Mucosa of gallbladder (tissue), 1 donor: ENCODE measurements around the gene SRPK1. TPM values are rescaled to one million over a fixed set of nuclear protein-coding genes. Genes with fewer than 3 reads are reported as not detected.

Experiments
- DNase-seq: peaks from one replicate; pipeline ENCODE4 v3.0.0-alpha.2; 2020; ENCODE audit warnings: low spot score
- total RNA-seq: library from RNA; stranded (reverse); gene quantifications from one replicate; pipeline ENCODE4 v1.2.1, GENCODE V29; 2021
- donor health status: DM: no; HTN: no; CAD: no.

SRPK1 gene
- total RNA-seq, 1 donor from 2014 or later, result 39.9 TPM

DNA sequence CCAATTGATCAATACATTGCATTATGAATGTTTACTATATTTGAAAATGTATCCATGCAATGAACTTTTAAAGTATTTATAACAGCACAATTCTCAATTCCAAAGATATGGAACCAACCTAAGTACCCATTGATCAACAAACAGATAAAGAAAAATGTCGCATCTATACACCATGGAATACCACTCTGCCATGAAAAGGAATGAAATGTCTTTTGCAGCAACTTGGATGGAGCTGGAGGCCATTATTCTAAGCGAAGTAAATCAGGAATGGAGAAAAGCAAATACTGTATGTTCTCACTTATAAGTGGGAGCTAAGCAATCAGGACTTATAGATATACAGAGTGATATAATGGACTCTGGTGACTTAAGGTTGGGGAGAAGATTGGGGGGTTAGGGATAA lies 22.9 kb downstream of the SRPK1 start:
- no peak for DNase-seq

DNA sequence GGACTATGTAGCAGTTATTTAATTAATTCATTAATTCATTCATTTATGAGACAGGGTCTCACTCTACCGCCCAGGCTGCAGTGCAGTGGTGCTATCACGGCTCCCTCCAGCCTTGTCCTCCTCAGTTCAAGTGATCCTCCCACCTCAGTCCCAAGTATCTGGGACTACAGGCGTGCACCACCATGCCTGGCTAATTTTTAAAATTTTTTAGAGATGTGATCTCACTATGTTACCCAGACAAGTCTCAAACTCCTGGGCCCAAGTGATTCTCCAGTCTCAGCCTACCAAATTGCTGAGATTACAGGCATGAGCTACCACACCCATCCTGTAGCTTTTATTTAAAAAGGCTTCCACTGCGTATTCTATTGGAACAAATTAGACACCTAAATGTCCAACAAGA lies 23.4 kb downstream of the SRPK1 start:
- no peak for DNase-seq

DNA sequence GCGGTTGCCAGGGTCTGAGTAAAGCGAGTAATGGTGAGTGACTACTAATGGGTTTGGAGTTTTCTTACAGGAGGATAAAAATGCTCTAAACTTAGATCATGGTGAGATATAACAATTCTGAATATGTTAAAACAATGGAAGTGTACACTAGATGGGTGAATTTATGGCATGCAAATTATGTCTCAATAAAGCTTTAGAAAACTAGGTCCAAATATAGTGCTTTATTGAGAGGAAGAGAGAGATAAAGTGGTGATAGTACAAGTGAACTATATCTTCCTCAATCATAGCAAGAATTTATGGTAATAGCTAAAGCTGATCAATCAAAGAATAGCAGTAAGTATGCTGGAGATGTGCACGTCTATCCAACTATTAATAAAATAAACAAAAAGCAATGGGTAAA lies 23.9 kb downstream of the SRPK1 start:
- no peak for DNase-seq

DNA sequence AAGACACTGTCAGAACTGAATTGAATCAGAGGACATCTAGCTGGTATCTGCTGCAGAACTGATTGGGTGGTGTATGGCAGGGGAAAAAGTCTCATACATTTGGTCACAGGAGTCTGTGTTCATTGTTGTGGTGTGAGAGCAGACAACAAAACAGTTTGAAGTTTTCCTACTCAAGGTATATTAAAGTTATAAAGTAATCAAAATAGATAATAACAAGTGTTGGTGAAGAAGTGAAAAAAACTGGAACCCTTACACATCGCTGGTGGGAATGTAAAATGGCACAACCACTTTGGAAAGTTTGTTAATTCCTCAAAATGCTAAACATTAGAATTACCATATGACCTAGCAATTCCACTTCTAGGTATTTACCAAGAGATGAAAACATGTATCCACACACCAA lies 24.7 kb downstream of the SRPK1 start:
- no peak for DNase-seq

DNA sequence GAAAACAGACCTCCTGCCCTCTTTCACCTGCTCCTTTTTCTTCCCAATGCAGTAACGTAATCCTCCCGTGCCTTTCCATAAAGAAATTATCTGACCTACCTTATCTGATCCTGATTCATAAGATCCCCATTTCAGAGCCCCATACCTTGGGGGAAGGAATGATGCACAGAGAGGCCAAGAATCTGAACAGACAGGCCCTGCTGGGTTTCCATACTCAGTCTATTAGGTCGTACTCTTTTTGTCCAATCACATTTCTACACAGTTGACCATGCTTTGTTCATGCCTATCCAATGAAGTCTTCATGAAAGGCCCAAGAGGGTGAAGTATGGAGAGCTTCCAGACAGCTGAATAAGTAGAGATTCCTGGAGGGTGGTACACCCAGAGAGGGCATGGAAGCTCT lies 25.3 kb downstream of the SRPK1 start:
- DNase-seq, result no peak

GRCh38 chr6:35894776-35895175 lies 26.1 kb downstream of the SRPK1 start:
- no peak for DNase-seq

DNA sequence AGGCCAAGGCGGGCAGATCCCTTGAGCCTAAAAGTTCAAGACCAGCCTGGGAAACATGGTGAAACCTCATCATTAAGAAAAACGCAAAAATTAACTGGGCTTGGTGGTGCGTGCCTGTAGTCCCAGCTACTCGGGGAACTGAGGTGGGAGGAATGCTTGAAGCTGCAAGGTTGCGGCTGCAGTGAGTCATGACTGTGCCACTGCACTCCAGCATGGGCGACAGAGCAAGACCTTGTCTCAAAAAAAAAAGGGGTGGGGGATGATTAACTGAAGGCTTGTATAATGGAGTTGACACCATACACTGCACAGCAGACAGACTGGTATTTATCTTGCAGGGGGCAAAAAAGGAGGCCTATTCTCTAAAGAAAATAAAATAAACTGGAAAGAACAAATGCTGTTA lies 27.7 kb downstream of the SRPK1 start:
- no peak for DNase-seq

- no peak for DNase-seq
Observed at GRCh38 chr6:35892482-35892881, 28.4 kb downstream of the SRPK1 start.

DNA sequence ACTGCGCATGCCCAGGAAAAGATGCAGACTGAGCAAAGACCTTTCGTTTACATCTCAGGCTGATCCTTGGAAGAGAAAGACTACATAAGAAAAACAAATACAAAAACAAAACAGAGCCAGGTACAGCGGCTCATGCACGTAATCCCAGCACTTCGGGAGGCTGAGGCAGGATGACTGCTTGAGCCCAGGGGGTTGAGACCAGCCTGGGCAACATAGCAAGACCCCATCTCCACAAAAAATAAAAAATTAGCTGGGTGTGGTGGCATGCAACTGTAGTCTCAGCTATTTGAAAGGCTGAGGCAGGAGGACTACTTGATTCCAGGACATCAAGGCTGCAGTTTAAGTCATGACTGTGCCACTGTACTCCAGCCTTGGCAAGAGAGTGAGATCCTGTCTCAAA lies 41.7 kb downstream of the SRPK1 start:
- DNase-seq, result no peak

GRCh38 chr6:35876902-35877301 lies 44.0 kb downstream of the SRPK1 start:
- DNase-seq, result no peak

- no peak for DNase-seq
Observed at GRCh38 chr6:35874730-35875129, 46.2 kb downstream of the SRPK1 start.

GRCh38 chr6:35859367-35859766 lies 61.5 kb downstream of the SRPK1 start:
- DNase-seq, result no peak

GRCh38 chr6:35857853-35858252 lies 63.0 kb downstream of the SRPK1 start:
- no peak for DNase-seq

DNA sequence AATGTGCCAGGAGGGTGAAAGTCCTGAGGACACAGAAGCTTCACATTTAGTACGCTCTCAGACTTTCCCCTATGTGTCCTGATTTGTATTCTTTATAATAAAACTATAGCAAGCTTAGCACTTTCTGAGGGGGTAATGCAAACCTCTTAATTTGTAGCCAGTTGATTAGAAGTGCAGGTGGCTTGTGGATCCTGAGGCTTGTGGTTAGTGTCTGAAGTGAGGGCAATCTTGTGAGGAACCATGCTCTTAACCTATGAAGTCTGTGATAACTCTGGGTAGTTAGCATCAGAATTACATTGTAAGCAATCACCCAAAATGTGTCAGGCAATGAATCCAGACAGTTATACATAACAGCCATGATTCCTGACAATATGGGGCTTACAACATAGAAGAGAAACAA lies 64.6 kb downstream of the SRPK1 start:
- DNase-seq, result no peak

GRCh38 chr6:35852994-35853393 lies 67.9 kb downstream of the SRPK1 start:
- DNase-seq, result no peak

DNA sequence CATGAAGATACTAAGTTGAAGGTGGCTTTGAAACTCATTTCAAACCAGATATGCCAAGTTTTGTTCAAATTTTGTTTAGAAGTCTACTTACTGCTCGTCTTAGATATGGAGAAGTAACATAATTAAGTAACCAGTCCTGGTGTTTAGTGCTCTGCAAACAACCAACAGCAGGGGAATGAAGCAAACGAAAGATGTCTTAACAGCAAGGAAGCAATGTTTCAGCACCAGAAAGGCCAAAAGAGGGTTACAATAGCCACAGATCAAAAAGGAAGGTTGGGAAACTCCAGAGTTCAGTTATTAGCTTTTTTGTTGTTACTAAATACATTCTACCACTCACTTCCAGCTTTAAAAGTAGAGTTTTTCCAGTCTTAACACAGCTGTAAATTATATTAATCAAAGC lies 70.7 kb downstream of the SRPK1 start:
- DNase-seq, result no peak

- no peak for DNase-seq
Observed at GRCh38 chr6:35844290-35844689, 76.6 kb downstream of the SRPK1 start.

DNA sequence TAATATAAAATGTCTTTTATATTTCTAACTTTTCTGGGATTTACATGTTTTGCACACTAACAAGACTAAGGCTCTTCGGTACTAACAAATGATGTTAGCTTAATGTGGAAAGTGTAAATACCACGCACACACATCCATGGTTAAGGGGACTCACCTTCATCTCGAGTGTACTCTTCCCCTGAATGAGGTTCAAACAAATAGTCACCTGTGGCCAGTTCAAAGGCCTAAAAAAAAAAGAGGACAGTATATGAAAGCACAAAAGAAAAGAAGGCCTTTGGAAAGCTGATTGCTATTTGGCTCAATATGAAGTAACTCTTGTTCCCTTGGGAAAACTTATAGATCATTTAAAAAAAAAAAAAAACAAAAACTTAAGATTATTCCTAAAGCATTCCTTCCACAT lies 78.5 kb downstream of the SRPK1 start:
- DNase-seq, result no peak

GRCh38 chr6:35839019-35839418 lies 81.9 kb downstream of the SRPK1 start:
- no peak for DNase-seq

- no peak for DNase-seq
Observed at GRCh38 chr6:35833536-35833935, 87.4 kb downstream of the SRPK1 start.

GRCh38 chr6:35831257-35832007 lies 89.5 kb downstream of the SRPK1 start:
- no peak for DNase-seq

DNA sequence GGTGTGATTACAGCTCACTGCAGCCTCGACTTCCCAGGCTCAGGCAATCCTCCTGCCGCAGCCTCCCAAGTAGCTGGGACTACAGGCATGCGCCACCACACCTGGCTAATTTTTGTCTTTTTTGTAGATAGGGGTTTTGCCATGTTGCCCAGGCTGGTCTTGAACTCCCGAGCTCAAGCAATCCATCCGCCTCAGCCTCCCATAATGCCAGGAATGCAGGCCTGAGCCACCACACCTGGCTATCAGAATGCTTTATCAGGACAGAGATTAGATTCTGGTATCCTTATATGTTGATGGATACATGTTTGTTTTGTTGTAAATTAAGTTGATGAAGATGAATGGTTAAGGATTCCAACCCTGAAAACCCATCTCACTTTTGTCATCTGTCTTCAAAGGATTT lies 91.6 kb downstream of the SRPK1 start:
- no peak for DNase-seq

DNA sequence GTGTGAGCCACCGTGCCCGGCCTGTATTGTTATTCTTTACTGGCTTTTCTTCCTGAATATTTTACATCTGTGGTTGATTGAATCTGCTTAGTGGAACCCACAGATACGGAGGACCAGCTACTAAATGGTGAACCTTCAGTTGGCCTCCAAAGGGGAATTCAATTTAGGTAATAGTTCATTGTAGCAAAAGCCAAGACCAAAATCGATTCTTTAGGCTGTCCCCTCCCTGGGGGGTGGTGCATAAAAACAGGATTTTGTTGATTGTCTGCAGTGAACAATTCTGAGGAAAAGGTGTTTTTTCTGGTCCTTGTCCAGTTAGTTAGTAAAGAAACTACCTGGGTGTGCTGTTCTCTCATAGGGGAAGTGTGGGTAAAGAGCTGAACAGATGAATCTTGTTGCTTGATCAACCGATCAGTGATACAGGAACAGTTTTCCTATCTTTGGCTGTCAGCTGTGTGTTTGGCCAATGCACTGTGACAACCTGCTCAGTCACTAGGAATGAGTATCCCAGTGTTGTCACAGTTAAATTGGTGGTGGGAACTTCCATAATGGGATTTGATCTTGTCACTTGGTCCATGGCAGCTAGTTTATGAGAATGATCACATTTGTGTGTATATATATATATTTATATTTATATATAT lies 96.2 kb downstream of the SRPK1 start:
- no peak for DNase-seq

DNA sequence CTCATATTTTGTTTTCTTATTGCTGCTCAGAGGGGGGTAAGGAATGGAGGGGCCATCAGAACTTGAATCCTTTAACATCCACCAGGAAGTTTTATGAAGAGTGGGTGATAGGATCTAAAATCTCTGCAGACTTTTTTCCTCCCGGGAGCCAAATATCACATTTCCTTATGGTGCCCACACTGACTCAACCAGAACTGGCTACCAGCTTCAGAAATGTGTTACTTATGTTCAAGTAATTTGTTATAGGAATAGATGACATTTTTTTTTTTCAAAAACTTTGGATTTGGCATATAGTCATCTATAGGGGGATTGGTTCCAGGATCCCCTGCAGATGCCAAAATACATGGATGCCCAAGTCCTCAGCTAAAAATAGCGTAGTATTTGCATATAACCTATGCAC lies 97.3 kb downstream of the SRPK1 start:
- no peak for DNase-seq
